ENCODE data around the gene EDEM1.
"Not testable (repeated sequence)": the region's sequence is repeated elsewhere in the genome, so short reads cannot be mapped to it uniquely, and the experiment has no call there.

EDEM1 gene

DNA sequence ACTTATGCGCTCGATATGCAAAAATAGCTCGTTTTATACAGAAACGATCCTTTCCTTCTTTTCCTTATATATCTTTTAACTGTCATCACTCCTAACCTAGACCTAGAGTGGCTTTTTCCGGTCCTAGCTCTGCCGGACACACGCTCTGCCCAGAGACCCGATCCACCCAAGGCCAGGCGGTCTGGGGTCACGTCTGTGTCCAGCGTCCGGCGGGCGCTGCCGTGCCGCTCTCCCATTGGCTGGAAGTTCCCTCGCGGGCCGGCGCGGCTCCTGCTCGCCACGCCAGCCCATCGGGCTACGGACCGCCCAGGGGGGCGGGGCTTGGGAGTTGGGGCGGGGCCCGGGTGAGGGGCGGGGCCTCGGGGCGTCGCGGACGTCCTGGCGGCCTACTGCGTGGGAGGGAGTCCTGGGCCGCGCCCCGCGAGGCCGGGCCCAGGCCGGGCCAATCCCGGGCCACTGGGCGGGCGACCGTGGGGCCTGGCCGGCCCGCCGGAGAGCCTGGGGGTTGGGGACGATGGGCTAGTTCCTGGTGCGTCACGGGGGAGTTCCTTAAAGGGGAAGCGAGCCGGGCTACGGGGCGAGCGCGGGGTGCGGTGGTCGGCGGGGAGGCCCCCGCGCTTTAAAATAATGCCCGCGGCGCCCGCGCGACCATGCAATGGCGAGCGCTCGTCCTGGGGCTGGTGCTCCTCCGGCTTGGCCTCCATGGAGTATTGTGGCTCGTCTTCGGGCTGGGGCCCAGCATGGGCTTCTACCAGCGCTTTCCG is at the start of gene EDEM1:
EDEM1 (plus strand) TSS at position 552 of the 764 bp plus-strand sequence; CDS start at position 651, 99 bp downstream.
- peak; percentile 93 for DNase-seq (ENCODE audit: low read depth)

DNA sequence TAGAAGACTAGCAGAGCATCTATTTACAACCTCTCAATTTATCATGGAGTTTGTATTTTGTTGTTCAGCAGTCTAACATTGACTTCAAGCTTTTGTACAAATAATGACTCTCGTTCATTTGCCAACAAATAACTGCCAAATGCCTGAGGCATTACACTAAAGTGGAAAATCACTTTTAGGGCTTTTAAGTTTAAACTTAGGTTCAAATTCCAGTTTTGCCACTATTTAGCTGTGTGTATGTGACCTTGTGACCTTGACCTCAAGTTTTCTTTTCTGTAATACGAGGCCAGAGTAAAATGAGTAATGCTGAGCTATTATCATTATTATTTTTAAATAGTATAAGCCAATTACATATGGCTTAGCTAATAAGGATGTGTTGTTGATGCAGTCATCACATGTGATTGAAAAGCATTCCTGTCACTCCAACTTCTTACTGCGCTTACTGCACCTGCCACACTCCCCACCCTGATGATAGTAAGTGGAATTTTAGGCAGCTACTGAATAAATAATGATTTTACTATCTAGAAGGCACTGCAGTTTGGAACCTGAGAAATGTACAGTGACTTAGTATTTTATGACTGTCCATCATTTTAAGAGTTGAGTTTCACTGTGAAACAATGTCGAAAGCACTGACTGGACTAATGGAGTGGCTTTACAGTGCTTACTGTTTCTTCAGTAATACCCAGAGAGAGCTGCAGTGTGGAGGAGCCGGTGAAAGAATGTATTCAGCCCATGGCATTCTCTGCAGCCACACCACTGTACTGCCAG is 49.1 kb upstream of the EDEM1 start:
- DNase-seq (ENCODE audit: low read depth): no peak

DNA sequence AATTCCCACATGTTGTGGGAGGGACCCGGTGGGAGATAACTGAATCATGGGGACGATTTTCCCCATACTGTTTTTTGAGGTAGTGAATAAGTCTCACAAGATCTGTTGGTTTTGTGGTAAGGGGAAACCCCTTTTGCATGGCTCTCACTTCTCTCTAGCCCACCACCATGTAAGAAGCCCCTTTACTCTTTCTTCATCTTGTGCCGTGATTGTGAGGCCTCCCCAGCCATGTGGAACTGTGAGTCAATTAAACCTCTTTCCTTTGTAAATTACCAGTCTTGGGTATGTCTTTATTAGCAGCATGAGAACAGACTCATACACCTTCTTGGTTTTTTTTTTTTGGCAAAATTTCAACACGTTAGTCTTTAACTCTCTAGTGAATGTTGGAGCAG is 47.3 kb upstream of the EDEM1 start:
- DNase-seq (ENCODE audit: low read depth): no peak

DNA sequence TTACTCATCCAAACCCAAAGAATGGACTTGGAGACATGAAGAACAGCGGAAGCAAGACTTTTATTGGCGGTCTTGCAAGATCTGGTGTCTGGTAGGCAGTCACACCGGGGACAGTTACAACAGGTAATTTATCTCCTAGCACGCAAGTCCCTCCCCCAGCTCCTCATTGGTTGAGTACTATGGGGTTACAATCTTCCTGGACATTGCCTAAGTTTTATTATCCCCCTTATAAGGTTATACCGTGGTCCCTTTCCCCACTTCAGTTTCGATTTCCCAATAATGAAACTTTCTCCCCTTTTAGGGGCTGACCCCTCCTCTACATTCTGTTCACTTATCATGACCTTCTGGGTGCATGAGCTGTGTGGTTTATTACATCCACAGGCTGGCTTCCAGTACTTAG is 46.7 kb upstream of the EDEM1 start:
- no peak for DNase-seq (ENCODE audit: low read depth)

DNA sequence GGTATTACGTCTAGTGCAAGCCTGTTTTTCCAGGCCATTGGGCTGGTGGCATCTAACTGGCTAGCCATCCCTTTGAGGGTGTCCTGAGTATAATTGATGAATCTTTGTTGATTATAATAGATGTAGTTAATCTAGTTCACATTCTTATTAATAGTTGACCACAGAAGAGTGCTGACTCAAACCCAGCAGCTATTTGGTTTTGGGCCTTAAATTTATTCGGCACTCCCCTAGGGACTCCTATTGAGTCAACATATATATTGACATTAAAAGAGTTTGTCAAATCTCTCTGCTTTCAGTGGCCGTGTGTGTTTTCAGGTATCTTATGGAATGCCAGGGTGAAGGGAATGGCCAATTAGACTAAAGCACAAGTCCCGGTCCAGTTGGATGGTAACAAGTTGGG is 45.7 kb upstream of the EDEM1 start:
- DNase-seq (ENCODE audit: low read depth): no peak

DNA sequence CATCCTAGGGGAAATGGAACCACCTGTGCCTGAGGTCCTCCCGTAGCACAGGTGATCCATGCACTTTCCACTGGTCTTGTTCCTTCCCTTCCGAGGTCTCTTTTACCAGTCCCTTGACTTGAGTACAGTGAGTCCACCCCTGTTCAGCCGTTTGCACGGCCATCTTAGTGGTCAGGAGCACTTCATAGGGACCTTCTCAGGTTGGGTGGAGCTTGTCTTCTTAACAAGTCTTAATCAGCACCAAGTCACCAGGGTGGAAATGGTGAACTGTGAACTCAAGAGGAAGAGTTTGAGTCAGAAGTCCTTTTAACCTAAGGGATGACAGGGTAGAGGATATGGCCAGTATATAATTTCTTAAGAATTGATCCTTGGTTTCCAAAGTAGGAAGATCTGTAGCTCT is 44.0 kb upstream of the EDEM1 start:
- no peak for DNase-seq (ENCODE audit: low read depth)

DNA sequence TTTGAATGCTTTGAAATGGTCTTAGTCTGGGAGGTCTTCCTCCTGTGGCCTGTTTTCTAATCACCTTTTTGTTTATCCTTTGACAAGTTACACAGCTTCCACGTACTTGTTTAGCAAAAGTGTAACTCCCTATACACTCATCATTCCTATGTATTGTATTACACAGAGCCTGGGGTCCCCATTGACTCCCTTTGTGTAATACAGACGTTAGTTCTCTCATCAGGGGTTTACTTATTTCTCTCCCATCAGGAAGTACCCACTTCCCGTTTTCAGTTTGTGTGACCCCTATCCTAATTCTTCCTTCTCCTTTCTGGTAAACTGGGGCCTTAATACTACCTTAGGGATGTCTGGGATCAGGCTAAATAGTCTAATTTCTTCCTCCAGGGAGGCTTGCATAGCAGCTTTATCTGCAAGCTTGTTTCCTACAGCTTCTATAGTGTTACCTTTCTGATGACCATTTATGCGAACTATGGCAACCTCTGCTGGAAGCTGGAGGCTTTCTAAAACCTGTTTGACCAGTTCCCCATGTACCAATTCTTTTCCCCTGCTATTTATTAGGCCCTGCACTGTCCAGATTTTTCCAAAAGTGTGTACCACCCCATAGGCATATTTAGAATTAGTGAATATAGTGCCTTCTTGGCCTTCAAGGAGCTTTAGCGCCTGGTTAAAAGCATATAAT is 43.1 kb upstream of the EDEM1 start:
- DNase-seq (ENCODE audit: low read depth): no peak

DNA sequence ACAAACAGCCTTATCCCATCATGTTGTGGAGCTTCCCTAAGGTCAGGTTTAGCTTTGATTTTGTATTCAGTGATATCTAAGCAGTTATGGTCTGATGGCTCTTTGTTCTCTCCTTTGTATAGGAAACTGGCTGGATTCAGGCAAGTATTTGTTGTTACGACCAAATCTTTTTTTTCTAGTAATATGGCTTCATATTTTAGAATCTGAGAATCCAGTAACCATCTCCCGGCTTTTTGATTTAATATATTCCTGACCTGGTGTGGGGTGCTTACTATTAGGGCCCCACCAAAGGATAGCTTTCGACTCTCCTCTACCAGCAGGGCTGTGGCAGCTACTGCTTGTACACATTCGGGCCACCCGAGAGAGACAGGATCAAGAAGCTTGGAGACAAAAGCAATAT is 42.4 kb upstream of the EDEM1 start:
- DNase-seq (ENCODE audit: low read depth): no peak

DNA sequence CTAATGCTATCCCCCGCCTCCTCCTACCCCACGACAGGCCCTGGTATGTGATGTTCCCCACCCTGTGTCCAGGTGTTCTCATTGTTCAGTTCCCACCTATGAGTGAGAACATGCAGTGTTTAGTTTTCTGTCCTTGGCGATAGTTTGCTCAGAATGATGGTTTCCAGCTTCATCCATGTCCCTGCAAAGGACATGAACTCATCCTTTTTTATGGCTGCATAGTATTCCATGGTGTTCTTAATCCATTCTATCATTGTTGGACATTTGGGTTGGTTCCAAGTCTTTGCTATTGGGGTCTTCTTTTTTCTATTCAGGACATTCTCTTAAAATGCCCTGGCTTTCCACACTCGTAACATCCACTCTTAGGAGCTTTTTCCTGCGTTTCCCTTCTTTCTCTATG is 40.4 kb upstream of the EDEM1 start:
- DNase-seq (ENCODE audit: low read depth): not testable (repeated sequence)

DNA sequence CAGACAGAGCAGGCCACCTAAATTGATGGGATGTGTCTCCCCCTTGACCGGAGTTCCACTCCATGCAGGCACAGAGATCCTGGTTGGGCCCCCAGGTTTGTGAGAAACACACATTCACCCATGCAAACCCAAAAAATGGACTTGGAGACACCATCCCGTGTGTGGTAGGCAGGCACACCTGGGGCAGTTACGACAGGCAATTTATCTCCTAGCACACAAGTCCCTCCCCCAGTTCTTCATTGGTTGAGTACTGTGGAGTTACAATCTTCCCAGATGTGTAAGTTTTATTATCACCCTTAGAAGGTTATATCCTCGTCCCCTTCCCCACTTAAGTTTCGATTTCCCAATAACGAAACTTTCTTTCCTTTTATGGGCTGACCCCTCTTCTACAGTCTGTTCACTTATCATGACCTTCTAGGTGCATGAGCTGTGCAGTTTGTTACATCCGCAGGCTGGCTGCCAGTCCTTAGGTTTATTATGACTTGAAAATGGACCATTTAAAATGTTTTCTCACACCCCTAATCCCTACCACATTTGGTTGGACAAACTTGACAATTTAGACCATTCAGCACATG is 38.1 kb upstream of the EDEM1 start:
- no peak for DNase-seq (ENCODE audit: low read depth)

DNA sequence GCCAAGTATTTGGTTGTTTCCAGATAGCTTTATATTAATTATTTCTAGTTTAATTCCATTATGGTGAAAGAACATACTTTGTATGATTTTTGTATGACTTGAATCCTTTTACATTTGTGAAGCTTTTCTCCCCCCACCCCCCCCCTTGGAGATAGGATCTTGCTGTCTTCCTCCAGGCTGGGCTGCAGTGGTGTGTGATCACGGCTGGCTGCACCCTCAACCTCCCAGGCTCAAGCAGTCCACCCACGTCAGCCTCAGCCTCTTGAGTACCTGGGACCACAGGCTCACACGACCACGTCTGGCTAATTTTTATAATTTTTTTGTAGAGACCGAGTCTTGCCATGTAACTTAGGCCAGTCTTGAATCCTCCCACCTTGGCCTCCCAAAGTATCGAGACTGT is 35.9 kb upstream of the EDEM1 start:
- no peak for DNase-seq (ENCODE audit: low read depth)

DNA sequence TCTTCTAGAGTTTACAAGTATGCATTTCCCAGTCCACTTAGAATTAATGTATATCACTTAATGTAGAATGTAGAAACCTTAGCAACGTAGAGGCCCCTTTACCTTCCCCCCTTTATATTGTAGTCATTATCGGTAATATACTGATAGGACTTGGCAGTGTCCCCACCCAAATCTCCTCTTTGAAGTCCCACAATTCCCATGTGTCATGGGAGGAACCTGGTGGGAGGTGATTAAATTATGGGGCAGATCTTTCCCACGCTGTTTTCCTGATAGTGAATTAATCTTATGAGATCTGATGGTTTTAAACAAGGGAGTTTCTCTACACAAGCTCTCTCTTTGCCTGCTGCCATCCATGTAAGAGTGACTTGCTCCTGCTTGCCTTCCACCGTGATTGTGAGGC is 34.4 kb upstream of the EDEM1 start:
- DNase-seq (ENCODE audit: low read depth): no peak

DNA sequence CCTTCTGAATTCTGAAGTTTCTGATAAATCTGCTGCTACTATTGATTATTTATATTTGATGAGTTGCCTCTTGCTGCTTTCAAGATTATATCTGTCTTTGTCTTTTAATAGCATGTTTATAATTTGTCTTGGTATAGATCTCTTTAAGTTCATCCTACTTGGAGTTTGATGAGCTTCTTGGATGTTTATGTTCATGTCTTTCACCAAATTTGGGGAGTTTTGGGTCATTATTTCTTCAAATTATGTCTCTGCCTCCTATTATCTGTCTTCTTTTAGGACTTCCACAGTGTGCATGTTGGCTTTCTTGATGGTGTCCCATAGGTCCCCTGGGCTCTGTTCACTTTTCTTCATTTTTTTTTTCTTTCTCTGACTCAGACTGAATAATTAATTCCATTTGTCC is 32.3 kb upstream of the EDEM1 start:
- no peak for DNase-seq (ENCODE audit: low read depth)

DNA sequence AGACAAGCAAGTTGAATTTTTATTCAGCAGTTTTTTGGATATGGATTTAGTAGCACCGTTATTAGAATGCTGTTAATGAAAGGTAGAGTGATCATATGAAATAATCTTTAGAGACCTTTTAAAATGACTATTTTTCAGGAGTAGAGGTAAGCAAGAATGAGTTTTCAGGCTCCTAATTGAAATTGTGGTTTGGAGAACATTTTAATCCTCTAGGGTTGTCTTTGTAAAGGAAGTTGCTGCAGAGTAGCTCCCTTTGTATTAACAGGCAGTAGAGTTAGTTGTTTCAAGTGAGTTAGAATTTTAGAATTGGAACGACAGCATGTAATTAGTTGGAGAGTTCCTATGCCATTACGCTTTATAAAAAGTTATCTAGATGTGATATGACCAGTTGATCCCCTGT is 27.2 kb upstream of the EDEM1 start:
- no peak for DNase-seq (ENCODE audit: low read depth)

DNA sequence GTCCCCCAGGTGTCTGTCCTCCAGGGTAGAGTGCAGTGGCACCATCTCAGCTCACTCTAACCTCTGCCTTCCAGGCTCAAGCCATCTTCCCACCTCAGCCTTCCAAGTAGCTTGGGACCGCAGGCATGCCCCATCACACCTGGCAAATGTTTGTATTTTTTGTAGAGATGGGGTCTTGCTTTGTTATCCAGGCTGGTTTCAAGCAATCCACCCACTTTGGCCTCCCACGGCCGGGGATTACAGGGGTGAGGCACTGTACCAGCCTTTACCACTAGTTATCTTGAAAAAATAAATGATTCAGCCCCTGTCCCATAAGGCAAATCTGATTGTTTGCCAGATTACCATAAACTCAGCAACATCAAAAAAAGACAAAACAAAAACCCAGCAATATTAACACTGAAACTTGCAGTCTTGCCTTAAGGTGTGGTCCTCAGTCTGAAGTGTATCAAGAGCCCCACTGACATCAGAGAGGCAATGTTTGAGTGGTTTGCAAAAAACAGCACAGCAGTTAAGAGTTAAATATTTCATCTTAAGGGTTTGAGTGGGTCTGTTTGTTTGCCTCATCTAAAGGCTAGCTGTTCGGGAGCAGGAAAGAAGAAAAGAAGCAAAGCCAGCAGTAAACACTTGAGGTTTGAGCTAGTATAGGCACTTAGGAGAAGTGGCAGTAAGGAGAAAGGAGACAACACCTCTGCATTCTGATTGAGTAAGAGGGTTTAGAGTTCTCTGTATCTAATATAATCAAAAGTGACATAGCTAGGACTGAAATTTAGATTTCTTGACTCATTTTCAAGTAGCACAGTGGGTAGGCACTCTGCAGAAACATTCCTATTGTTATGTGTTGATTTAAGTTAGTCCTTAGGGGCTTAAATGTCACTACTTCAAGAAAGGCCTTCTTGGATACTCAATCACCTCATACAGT is 26.3 kb upstream of the EDEM1 start:
- no peak for DNase-seq (ENCODE audit: low read depth)

DNA sequence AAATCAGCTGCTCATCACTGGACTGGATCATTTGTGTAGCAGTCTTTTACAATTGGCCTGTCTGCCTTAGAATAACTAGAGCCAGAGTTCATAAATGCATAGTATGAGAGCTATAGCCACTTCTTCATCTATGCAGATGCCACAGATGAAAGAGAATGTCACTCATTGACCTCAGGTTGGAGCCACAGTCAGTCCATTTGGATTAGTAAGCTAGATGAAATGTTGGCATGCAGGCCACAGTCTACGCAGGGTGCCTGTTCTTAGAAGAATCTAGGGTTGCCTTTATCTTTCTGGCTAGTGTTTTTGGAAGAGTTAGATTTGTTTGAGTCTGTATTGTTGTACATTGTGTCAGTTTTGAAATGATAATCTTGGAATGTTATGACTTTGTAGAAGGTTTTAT is 25.4 kb upstream of the EDEM1 start:
- DNase-seq (ENCODE audit: low read depth): no peak

DNA sequence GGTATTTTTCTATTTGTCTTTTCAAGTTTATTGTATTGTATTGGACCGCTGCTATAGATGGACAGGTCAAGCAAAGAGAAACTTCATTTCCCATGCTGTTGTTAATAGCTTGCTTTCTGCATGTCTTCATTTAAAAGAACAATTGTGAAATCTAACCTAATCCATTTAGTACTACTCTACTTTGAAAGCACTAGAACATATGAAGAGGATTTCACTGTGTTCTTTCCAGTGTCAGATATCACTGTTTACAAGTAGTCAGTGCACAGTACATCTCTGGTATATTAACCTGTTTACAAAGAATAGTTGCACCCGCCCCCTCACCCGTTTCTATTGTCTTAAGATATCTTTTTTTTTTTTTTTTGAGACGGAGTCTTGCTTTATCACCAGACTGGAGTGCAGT is 21.8 kb upstream of the EDEM1 start:
- no peak for DNase-seq (ENCODE audit: low read depth)

DNA sequence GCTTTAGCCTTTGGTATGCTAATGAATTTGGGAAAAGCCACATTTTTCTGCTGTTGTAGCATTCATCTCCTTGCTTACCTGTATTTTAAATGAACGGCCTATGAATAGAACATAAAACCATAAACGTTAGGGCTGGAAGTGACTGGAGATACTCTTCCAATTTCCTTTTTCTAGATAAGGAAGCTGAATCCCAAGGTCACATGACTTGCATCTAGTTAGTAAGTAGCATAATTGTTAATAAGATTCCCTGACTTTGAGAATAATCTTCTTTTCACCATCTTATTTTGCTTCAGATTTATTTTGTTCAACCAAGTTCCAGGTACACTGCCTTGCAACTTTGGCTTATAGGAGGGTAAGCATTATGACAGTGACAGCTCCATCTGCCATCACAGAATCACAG is 20.7 kb upstream of the EDEM1 start:
- no peak for DNase-seq (ENCODE audit: low read depth)

DNA sequence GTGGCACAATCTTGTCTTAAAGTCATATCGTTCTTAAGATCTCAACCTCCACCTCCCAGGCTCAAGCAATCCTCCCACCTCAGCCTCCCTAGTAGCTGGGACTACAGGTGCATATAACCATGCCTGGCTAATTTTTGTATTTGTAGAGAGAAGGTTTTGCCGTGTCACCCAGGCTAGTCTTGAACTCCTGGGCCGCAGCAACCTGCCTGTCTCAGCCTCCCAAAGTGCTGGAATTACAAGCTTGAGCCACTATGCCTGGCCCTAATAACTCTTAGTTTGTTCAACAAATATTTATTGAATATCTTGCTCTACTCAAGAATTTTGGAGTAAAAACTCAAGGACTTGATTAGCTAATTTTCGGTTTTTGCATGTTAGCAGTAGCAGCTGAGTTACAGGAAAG is 19.4 kb upstream of the EDEM1 start:
- no peak for DNase-seq (ENCODE audit: low read depth)

DNA sequence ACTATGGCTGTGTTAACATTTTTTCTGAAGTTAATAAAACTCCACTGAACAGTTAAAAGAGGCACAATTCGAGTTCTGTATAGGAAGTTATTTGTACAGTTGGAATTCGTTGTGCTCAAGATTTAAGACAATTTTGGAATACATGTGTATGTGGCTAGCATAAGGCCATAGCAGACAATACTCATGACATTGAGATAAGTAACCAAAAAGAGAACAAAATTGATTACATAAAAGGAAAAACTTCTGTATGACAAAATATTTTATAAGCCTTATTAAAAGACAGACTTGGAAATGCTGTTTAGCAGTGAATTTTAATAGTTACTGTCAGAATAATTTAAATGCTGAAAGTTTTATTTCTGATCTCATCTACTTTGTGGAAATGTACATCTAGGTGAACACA is 17.7 kb upstream of the EDEM1 start:
- no peak for DNase-seq (ENCODE audit: low read depth)

DNA sequence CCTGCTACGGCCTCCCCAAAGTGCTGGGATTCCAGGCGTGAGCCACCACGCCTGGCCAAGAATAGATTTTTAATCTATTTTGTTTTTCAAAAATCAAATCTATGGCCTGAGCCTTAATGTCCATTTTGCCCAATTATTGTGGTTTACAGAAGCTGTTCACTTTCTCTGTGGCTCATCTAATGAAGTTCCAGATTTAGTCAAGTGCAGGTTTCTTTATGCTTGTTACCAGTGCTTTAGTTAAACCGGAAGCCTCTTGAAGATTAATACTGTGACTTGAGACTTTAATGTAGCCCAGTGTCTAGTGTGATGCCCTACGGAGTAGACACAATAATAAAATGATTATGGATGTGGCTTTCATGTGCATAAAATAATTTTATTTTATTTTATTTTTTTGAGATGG is 16.5 kb upstream of the EDEM1 start:
- no peak for DNase-seq (ENCODE audit: low read depth)

DNA sequence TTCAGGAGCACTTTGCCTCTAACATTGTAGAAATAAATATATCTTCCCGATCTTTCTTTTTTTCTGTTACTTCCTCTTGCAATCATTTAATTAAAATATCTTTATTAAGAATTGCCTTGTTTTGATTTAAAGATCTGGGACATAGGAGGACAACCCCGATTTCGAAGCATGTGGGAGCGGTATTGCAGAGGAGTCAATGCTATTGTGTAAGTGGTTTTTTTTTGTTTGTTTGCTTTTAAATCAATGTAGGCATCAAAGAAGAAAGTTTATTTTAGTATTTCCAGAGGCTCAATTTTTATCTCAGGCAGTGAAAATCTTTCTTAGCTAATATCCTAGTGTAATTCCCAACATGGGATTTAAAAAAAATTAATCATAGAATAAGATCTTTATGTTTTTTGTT is 15.5 kb upstream of the EDEM1 start:
- no peak for DNase-seq (ENCODE audit: low read depth)

Data from stimulated activated CD8-positive, alpha-beta memory T cell treated with anti-CD3 and anti-CD28 coated beads, Interleukin-12 subunit alpha, Interleukin-12 subunit beta, amount 100 ng/mL, for 4 hours (primary cell).